ENCODE results near the gene SPDYE16.
"Not testable (repeated sequence)": the region's sequence is repeated elsewhere in the genome, so short reads cannot be mapped to it uniquely, and the experiment has no call there.

The SPDYE16 gene

DNA sequence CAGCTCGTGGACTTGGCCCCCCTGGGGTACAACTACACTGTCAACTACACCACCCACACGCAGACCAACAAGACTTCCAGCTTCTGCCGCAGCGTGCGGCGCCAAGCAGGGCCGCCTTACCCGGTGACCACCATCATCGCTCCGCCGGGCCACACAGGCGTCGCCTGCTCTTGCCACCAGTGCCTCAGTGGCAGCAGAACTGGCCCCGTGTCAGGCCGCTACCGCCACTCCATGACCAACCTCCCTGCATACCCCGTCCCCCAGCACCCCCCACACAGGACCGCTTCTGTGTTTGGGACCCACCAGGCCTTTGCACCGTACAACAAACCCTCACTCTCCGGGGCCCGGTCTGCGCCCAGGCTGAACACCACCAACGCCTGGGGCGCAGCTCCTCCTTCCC lies 60.4 kb downstream of the SPDYE16 start:
- not testable (repeated sequence) for DNase-seq (ENCODE audit: low read depth); H3K4me3 ChIP-seq (ENCODE audit: low read depth, low read length)
